K562 (cell line): Measurements from ENCODE around the gene TREX2. TPM values are rescaled to one million over a fixed set of nuclear protein-coding genes. Genes with fewer than 3 reads are reported as not detected.

Experiments
- AFF1 ChIP-seq, 2 experiments: fragments of 450-650 bp; IDR thresholded peaks; 2 replicates each; pipeline ENCODE4 v1.6.1; 2018; ENCODE audit warnings: mild to moderate bottlenecking in 2 of 2, low read depth in 1 of 2; ENCODE audit not compliant: partially characterized antibody in 2 of 2
- ARID2 ChIP-seq: fragments of 450-650 bp; IDR thresholded peaks from 2 replicates; pipeline ENCODE4 v1.6.1; 2017; ENCODE audit warnings: antibody characterized with exemption, mild to moderate bottlenecking
- ETV5 ChIP-seq: sonication (generic); formaldehyde crosslinking; IDR thresholded peaks from 2 replicates; pipeline ENCODE4 v1.4.0; 2020; ENCODE audit warnings: low read depth, mild to moderate bottlenecking, missing genetic modification reagents
- JUND ChIP-seq, 2 experiments: IDR thresholded peaks; 2 replicates in 1 of 2; 3 replicates in 1 of 2; pipeline ENCODE4 v1.6.1; 2011; ENCODE audit warnings: borderline replicate concordance in 2 of 2, low read depth in 2 of 2, low read length in 2 of 2, improper control_type of control experiment in 1 of 2, missing biosample characterization in 1 of 2, missing genetic modification characterization in 1 of 2, missing genetic modification reagents in 1 of 2
- L3MBTL2 ChIP-seq: fragments of 450-650 bp; IDR thresholded peaks from 2 replicates; pipeline ENCODE4 v1.6.1; 2016; ENCODE audit warnings: mild to moderate bottlenecking, moderate library complexity
- MAZ ChIP-seq, 2 experiments: fragments of 450-650 bp in 1 of 2; sonication (generic) in 1 of 2; formaldehyde crosslinking; IDR thresholded peaks in 1 of 2; conservative IDR thresholded peaks in 1 of 2; 2 replicates each; pipeline versions ENCODE4 v1.4.0 to v1.5.0; 2020; ENCODE audit warnings: mild to moderate bottlenecking in 1 of 2, missing genetic modification reagents in 1 of 2
- NFIC ChIP-seq: fragments of 450-650 bp; IDR thresholded peaks from 2 replicates; pipeline ENCODE4 v1.6.1; 2017; ENCODE audit warnings: mild to moderate bottlenecking, inconsistent platforms
- POLR2AphosphoS2 ChIP-seq: IDR thresholded peaks from 2 replicates; pipeline ENCODE4 v1.6.1; 2012; ENCODE audit warnings: low read length, improper control_type of control experiment
- RBM25 ChIP-seq: fragments of 200-400 bp; formaldehyde crosslinking; IDR thresholded peaks from 2 replicates; pipeline ENCODE4 v1.6.1; 2018; ENCODE audit warnings: low read length, low read depth, moderate library complexity; ENCODE audit not compliant: severe bottlenecking
- RFX1 ChIP-seq: fragments of 450-650 bp; IDR thresholded peaks from 2 replicates; pipeline ENCODE4 v1.6.1; 2016; ENCODE audit warnings: mild to moderate bottlenecking, moderate library complexity
- SMC3 ChIP-seq: conservative IDR thresholded peaks from 2 replicates; pipeline ENCODE4 v1.6.1; 2011; ENCODE audit warnings: low read depth, low read length, improper control_type of control experiment; ENCODE audit not compliant: insufficient read depth
- TARDBP ChIP-seq: fragments of 450-650 bp; IDR thresholded peaks from 2 replicates; pipeline ENCODE4 v1.6.1; 2016
- TCFL5 ChIP-seq: fragments of 250-450 bp; sonication (Bioruptor Pico); conservative IDR thresholded peaks from 2 replicates; pipeline ENCODE4 v1.6.1; 2021; ENCODE audit warnings: mild to moderate bottlenecking, moderate library complexity, matching md5 sums
- TSC22D4 ChIP-seq: fragments of 450-650 bp; IDR thresholded peaks from 2 replicates; pipeline ENCODE4 v1.6.1; 2016; ENCODE audit warnings: missing genetic modification characterization, missing biosample characterization, control low read depth
- ZBTB8A ChIP-seq: fragments of 450-650 bp; IDR thresholded peaks from 2 replicates; pipeline ENCODE4 v1.6.1; 2018; ENCODE audit warnings: mild to moderate bottlenecking, moderate library complexity; ENCODE audit not compliant: partially characterized antibody
- ZC3H4 ChIP-seq: sonication (generic); formaldehyde crosslinking; IDR thresholded peaks from 2 replicates; pipeline ENCODE4 v1.9.0; 2021; ENCODE audit warnings: missing genetic modification reagents, borderline replicate concordance
- ZNF124 ChIP-seq: sonication (generic); formaldehyde crosslinking; IDR thresholded peaks from 2 replicates; pipeline ENCODE4 v1.8.1; 2022; ENCODE audit warnings: missing genetic modification reagents
- ZNF140 ChIP-seq: fragments of 250-450 bp; sonication (Bioruptor Pico); IDR thresholded peaks from 2 replicates; pipeline ENCODE4 v1.8.0; 2021; ENCODE audit warnings: moderate library complexity, mild to moderate bottlenecking, inconsistent platforms
- ZNF146 ChIP-seq: IDR thresholded peaks from one replicate; pipeline ENCODE4 v1.6.1; 2018; ENCODE audit warnings: missing compliant biosample characterization; ENCODE audit not compliant: unreplicated experiment
- ZNF444 ChIP-seq: fragments of 250-450 bp; sonication (Bioruptor Pico); IDR thresholded peaks from 2 replicates; pipeline ENCODE4 v1.4.0; 2020; ENCODE audit warnings: mild to moderate bottlenecking, moderate library complexity
- polyA plus RNA-seq, 8 experiments: library from polyadenylated mRNA; depleted of rRNA in 4 of 8; stranded (reverse) in 5 of 8; unstranded in 3 of 8; fragments of >200 nt; fragmentation: Nextera tagmentation in 2 of 8; fragmentation: Illumina TruSeq in 1 of 8; extraction: Ambion mirVana in 2 of 8; extraction: Trizol in 1 of 8; gene quantifications; 2 replicates each; pipeline versions ENCODE4 v1.2.1 to v1.2.3, GENCODE V29; 2011 to 2014; ENCODE audit warnings: inconsistent platforms in 1 of 8, missing spikeins in 1 of 8
- total RNA-seq, 7 experiments: library from RNA; depleted of rRNA in 6 of 7; stranded (reverse); fragments of >200 nt in 6 of 7; fragmentation: Illumina TruSeq in 2 of 7; extraction: Trizol in 2 of 7; gene quantifications; 2 replicates each; pipeline versions ENCODE4 v1.2.1 to v1.2.3, GENCODE V29; 2011 to 2021; ENCODE audit warnings: low replicate concordance in 1 of 7
- TF ChIP-seq, protein P1 (sequence below): sonication (generic); formaldehyde crosslinking; IDR thresholded peaks from 2 replicates; pipeline ENCODE4 v1.4.0; 2020; ENCODE audit warnings: mild to moderate bottlenecking, missing genetic modification reagents

Gene TREX2
- total and polyA plus RNA-seq, 9 of the 15 experiments (the other 6 are each of a cell fraction or from before 2014, with no cell fraction given): 0.07 to 1.5 (median 0.33) TPM; not detected in 2

GRCh38 chrX:153411255-153411987, 34.4 kb downstream of the TREX2 start, which contains the start of gene ZFP92 (continued):
- TF ChIP-seq AFF1 (IDR thresholded peaks at IDR 0.05; ENCODE audit: low read depth in 1 of 2, partially characterized antibody in 2 of 2) (no peak), ARID2 (no peak), TARDBP (no peak), MAZ (CRISPR knock-in tag; conservative IDR thresholded peaks at IDR 0.05 in 1 of 2, IDR thresholded peaks at IDR 0.05 in 1 of 2) (peak in 1 of 2 experiments; percentile 68; a peak in 2 of 4 replicates), JUND (IDR thresholded peaks at IDR 0.05; ENCODE audit: borderline replicate concordance, low read depth, low read length) (no peak), JUND (tag; IDR thresholded peaks at IDR 0.05; ENCODE audit: borderline replicate concordance, low read depth, low read length) (no peak), ZNF146 (no peak), ZC3H4 (CRISPR knock-in tag) (no peak), SMC3 (no peak), ZNF140 (no peak), RFX1 (no peak), RBM25 (peak; percentile 94), ETV5 (CRISPR knock-in tag) (no peak), L3MBTL2 (peak; percentile 73), NFIC (peak; percentile 35; the same call in 1 of the 2 replicates), TSC22D4 (tag) (no peak), POLR2AphosphoS2 (no peak), ZNF124 (CRISPR knock-in tag) (no peak), TCFL5 (no peak), ZBTB8A (no peak), ZNF444 (CRISPR knock-in tag) (no peak)
- TF ChIP-seq, protein P1, sequence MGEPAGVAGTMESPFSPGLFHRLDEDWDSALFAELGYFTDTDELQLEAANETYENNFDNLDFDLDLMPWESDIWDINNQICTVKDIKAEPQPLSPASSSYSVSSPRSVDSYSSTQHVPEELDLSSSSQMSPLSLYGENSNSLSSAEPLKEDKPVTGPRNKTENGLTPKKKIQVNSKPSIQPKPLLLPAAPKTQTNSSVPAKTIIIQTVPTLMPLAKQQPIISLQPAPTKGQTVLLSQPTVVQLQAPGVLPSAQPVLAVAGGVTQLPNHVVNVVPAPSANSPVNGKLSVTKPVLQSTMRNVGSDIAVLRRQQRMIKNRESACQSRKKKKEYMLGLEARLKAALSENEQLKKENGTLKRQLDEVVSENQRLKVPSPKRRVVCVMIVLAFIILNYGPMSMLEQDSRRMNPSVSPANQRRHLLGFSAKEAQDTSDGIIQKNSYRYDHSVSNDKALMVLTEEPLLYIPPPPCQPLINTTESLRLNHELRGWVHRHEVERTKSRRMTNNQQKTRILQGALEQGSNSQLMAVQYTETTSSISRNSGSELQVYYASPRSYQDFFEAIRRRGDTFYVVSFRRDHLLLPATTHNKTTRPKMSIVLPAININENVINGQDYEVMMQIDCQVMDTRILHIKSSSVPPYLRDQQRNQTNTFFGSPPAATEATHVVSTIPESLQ: no peak
